WTC11 (cell line): Measurements from ENCODE around the gene LRMDA. TPM values are rescaled to one million over a fixed set of nuclear protein-coding genes. Genes with fewer than 3 reads are reported as not detected.

Source experiments
- ATAC-seq: fragments of 200-7000 bp; cut with Tn5 transposase; 2 replicates; pipeline ENCODE4 v1.10.0; 2021; ENCODE audit warnings: mild to moderate bottlenecking, moderate library complexity
- CTCF ChIA-PET: fragments of 300-600 bp; sonication (Branson Sonifier 250); formaldehyde crosslinking; loops from one replicate; lab custom pipeline; 2021; ENCODE audit warnings: antibody characterized with exemption; lab: Charles Lee
- POLR2A ChIA-PET: fragments of 350-600 bp; sonication (Branson Sonifier 250); formaldehyde crosslinking; loops from one replicate; lab custom pipeline; 2021; ENCODE audit warnings: antibody characterized with exemption; lab: Charles Lee
- DNase-seq: peaks from one replicate; pipeline ENCODE4 v3.0.0; 2021; ENCODE audit warnings: low spot score
- H3K27ac Mint-ChIP-seq: 2 replicates; pipeline ENCODE4 v1.8.0; 2021; ENCODE audit warnings: mixed read lengths
- H3K27me3 Mint-ChIP-seq: 2 replicates; pipeline ENCODE4 v1.8.0; 2021; ENCODE audit warnings: low read depth, mild to moderate bottlenecking, moderate library complexity, mixed read lengths
- H3K36me3 Mint-ChIP-seq: 2 replicates; pipeline ENCODE4 v1.8.0; 2021; ENCODE audit warnings: mixed read lengths
- H3K4me1 Mint-ChIP-seq: 2 replicates; pipeline ENCODE4 v1.8.0; 2022; ENCODE audit warnings: mixed read lengths
- H3K4me3 Mint-ChIP-seq: 2 replicates; pipeline ENCODE4 v1.8.0; 2021; ENCODE audit warnings: mild to moderate bottlenecking, moderate library complexity, mixed read lengths
- H3K9me3 Mint-ChIP-seq: 2 replicates; pipeline ENCODE4 v1.8.0; 2021; ENCODE audit warnings: mixed read lengths
- AFF4 ChIP-seq: sonication (generic); formaldehyde crosslinking; IDR thresholded peaks from 2 replicates; pipeline ENCODE4 v1.8.1; 2023; ENCODE audit warnings: mild to moderate bottlenecking, missing genetic modification reagents, borderline replicate concordance
- ARID4B ChIP-seq: sonication (generic); formaldehyde crosslinking; IDR thresholded peaks from 2 replicates; pipeline ENCODE4 v1.8.0; 2023; ENCODE audit warnings: missing genetic modification reagents, mild to moderate bottlenecking, borderline replicate concordance
- ATF6 ChIP-seq: sonication (generic); formaldehyde crosslinking; IDR thresholded peaks from 2 replicates; pipeline ENCODE4 v1.8.1; 2023; ENCODE audit warnings: mild to moderate bottlenecking, missing genetic modification reagents
- ESRRA ChIP-seq: sonication (generic); formaldehyde crosslinking; IDR thresholded peaks from 2 replicates; pipeline ENCODE4 v1.8.1; 2022; ENCODE audit warnings: mild to moderate bottlenecking, missing genetic modification reagents, borderline replicate concordance
- ETV6 ChIP-seq: sonication (generic); formaldehyde crosslinking; IDR thresholded peaks from 2 replicates; pipeline ENCODE4 v1.8.1; 2022; ENCODE audit warnings: mild to moderate bottlenecking, missing genetic modification reagents
- FOXK1 ChIP-seq: sonication (generic); formaldehyde crosslinking; IDR thresholded peaks from 2 replicates; pipeline ENCODE4 v1.8.0; 2022; ENCODE audit warnings: mild to moderate bottlenecking, moderate library complexity, missing genetic modification reagents
- GTF2I ChIP-seq: fragments of 250-450 bp; sonication (Bioruptor Pico); conservative IDR thresholded peaks from 2 replicates; pipeline ENCODE4 v1.4.0; 2021; ENCODE audit warnings: mild to moderate bottlenecking
- JUN ChIP-seq: sonication (generic); formaldehyde crosslinking; IDR thresholded peaks from 2 replicates; pipeline ENCODE4 v1.8.0; 2023; ENCODE audit warnings: mild to moderate bottlenecking, missing genetic modification reagents
- MAX ChIP-seq: sonication (generic); formaldehyde crosslinking; IDR thresholded peaks from 2 replicates; pipeline ENCODE4 v1.8.0; 2022; ENCODE audit warnings: mild to moderate bottlenecking, missing genetic modification reagents
- ZBTB43 ChIP-seq: sonication (generic); formaldehyde crosslinking; IDR thresholded peaks from 2 replicates; pipeline ENCODE4 v1.8.1; 2023; ENCODE audit warnings: mild to moderate bottlenecking, missing genetic modification reagents
- ZNF317 ChIP-seq: sonication (generic); formaldehyde crosslinking; IDR thresholded peaks from 2 replicates; pipeline ENCODE4 v1.8.1; 2023; ENCODE audit warnings: low read depth, mild to moderate bottlenecking, moderate library complexity, missing genetic modification reagents, borderline replicate concordance
- ZNF416 ChIP-seq: fragments of 250-450 bp; sonication (Bioruptor Pico); IDR thresholded peaks from 2 replicates; pipeline ENCODE4 v1.9.0; 2021; ENCODE audit warnings: mild to moderate bottlenecking, inconsistent platforms
- total RNA-seq: library from RNA; stranded (reverse); gene quantifications from 3 replicates; pipeline ENCODE4 v1.2.3, GENCODE V29; 2021
- TF ChIP-seq, protein P1 (sequence below): sonication (generic); formaldehyde crosslinking; IDR thresholded peaks from 2 replicates; pipeline ENCODE4 v1.8.1; 2022; ENCODE audit warnings: low read depth, missing genetic modification reagents, borderline replicate concordance
- TF ChIP-seq, protein P2 (sequence below): fragments of 250-450 bp; sonication (Bioruptor Pico); IDR thresholded peaks from 2 replicates; pipeline ENCODE4 v1.8.0; 2021; ENCODE audit warnings: mild to moderate bottlenecking
- TF ChIP-seq, protein P3 (sequence below): fragments of 250-450 bp; sonication (Bioruptor Pico); IDR thresholded peaks from 2 replicates; pipeline ENCODE4 v2.1.2; 2022; ENCODE audit warnings: mild to moderate bottlenecking, moderate library complexity

LRMDA gene
- total RNA-seq, 1 experiment from 2014 or later: 0.92 TPM

GRCh38 chr10:75648351-75648750 is 216.9 kb downstream of the LRMDA start (continued):
- no peak for TF ChIP-seq ATF6 (CRISPR knock-in tag)
- TF ChIP-seq, protein P1, sequence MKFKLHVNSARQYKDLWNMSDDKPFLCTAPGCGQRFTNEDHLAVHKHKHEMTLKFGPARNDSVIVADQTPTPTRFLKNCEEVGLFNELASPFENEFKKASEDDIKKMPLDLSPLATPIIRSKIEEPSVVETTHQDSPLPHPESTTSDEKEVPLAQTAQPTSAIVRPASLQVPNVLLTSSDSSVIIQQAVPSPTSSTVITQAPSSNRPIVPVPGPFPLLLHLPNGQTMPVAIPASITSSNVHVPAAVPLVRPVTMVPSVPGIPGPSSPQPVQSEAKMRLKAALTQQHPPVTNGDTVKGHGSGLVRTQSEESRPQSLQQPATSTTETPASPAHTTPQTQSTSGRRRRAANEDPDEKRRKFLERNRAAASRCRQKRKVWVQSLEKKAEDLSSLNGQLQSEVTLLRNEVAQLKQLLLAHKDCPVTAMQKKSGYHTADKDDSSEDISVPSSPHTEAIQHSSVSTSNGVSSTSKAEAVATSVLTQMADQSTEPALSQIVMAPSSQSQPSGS (CRISPR knock-in tag): no peak
- TF ChIP-seq, protein P2, sequence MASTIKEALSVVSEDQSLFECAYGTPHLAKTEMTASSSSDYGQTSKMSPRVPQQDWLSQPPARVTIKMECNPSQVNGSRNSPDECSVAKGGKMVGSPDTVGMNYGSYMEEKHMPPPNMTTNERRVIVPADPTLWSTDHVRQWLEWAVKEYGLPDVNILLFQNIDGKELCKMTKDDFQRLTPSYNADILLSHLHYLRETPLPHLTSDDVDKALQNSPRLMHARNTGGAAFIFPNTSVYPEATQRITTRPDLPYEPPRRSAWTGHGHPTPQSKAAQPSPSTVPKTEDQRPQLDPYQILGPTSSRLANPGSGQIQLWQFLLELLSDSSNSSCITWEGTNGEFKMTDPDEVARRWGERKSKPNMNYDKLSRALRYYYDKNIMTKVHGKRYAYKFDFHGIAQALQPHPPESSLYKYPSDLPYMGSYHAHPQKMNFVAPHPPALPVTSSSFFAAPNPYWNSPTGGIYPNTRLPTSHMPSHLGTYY (CRISPR knock-in tag): no peak
- TF ChIP-seq ESRRA (CRISPR knock-in tag): no peak
- no peak for TF ChIP-seq MAX (CRISPR knock-in tag)

GRCh38 chr10:75648854-75649253 is 217.4 kb downstream of the LRMDA start:
- peaks cover 51% of the 10 kb centered on the region for H3K27me3 Mint-ChIP-seq
- ATAC-seq (no peak), DNase-seq (no peak)
- H3K9me3 Mint-ChIP-seq: no peaks in the 10 kb centered on the region
- no peaks in the 10 kb centered on the region for H3K36me3 Mint-ChIP-seq
- ChIA-PET POLR2A (no interaction called here), CTCF (no interaction called here)
- H3K4me3 Mint-ChIP-seq: no peak overlapping the region
- H3K4me1 Mint-ChIP-seq: peaks cover 2% of the 10 kb centered on the region; the same call in 1 of the 2 replicates
- no peak overlapping the region for H3K27ac Mint-ChIP-seq
- TF ChIP-seq AFF4 (CRISPR knock-in tag) (no peak), ARID4B (no peak), ZNF317 (no peak), GTF2I (CRISPR knock-in tag) (no peak), ETV6 (CRISPR knock-in tag) (no peak), ZNF416 (CRISPR knock-in tag) (no peak), ZBTB43 (CRISPR knock-in tag) (no peak), JUN (CRISPR knock-in tag) (no peak), ATF6 (CRISPR knock-in tag) (no peak), FOXK1 (no peak)
- TF ChIP-seq, protein P3, sequence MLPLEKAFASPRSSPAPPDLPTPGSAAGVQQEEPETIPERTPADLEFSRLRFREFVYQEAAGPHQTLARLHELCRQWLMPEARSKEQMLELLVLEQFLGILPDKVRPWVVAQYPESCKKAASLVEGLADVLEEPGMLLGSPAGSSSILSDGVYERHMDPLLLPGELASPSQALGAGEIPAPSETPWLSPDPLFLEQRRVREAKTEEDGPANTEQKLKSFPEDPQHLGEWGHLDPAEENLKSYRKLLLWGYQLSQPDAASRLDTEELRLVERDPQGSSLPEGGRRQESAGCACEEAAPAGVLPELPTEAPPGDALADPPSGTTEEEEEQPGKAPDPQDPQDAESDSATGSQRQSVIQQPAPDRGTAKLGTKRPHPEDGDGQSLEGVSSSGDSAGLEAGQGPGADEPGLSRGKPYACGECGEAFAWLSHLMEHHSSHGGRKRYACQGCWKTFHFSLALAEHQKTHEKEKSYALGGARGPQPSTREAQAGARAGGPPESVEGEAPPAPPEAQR (CRISPR knock-in tag): no peak
